Astrocyte of the spinal cord (primary cell): ENCODE measurements around the gene AFAP1L1.
A peak's percentile ranks its signal among the peaks of the same experiment; 100 is the strongest.

Experiments
- DNase-seq: peaks from one replicate; pipeline ENCODE4 v3.0.0; 2011; ENCODE audit warnings: low read depth, low spot score
- H3K4me3 ChIP-seq: 2 replicates; pipeline ENCODE4 v1.5.1; 2011; ENCODE audit warnings: low read depth, mild to moderate bottlenecking, low read length, moderate library complexity
- CTCF ChIP-seq: IDR thresholded peaks from 2 replicates; pipeline ENCODE4 v1.5.1; 2012; ENCODE audit warnings: low read depth, mild to moderate bottlenecking, low read length, inconsistent platforms
- in situ Hi-C: cut with HindIII; loops from 2 replicates; pipeline ENCODE4 v1.10.0; 2017; ENCODE audit warnings: low sequenced_read_pairs

AFAP1L1 gene

GRCh38 chr5:149304195-149305078 is 32.8 kb downstream of the AFAP1L1 start:
- in situ Hi-C loops, result no loop called here
- TF ChIP-seq CTCF, result no peak
- DNase-seq, result no peak
- H3K4me3 ChIP-seq, result no peak overlapping the region

- in situ Hi-C loops, result no loop called here
- no peak for TF ChIP-seq CTCF
- no peak for DNase-seq
Measured at GRCh38 chr5:149309354-149309753, 37.7 kb downstream of the AFAP1L1 start.

GRCh38 chr5:149310488-149310887 is 38.8 kb downstream of the AFAP1L1 start:
- DNase-seq, result no peak
- in situ Hi-C loops, result no loop called here
- H3K4me3 ChIP-seq, result no peak overlapping the region
- no peak for TF ChIP-seq CTCF

More at GRCh38 chr5:149309354-149309753, 37.7 kb downstream of the AFAP1L1 start:
- H3K4me3 ChIP-seq, result no peak overlapping the region

- in situ Hi-C loops, result no loop called here
- H3K4me3 ChIP-seq, result no peak overlapping the region
- DNase-seq, result peak; percentile 47
- no peak for TF ChIP-seq CTCF
Measured at GRCh38 chr5:149310947-149311658, 39.4 kb downstream of the AFAP1L1 start.

GRCh38 chr5:149313151-149313841 is 41.6 kb downstream of the AFAP1L1 start:
- in situ Hi-C loops, result no loop called here
- TF ChIP-seq CTCF, result no peak
- no peak for DNase-seq
- no peak overlapping the region for H3K4me3 ChIP-seq

- TF ChIP-seq CTCF, result no peak
- DNase-seq, result no peak
- in situ Hi-C loops, result no loop called here
- H3K4me3 ChIP-seq, result no peak overlapping the region
Measured at GRCh38 chr5:149314571-149315111, 43.0 kb downstream of the AFAP1L1 start.
